Neural cell (in vitro differentiated cells): ENCODE measurements around the gene SLC39A2.

Experiments
- CTCF ChIP-seq: fragments of 450-650 bp; IDR thresholded peaks from 2 replicates; pipeline ENCODE4 v1.5.1; 2014; ENCODE audit warnings: antibody characterized with exemption, mild to moderate bottlenecking, moderate library complexity; ENCODE audit not compliant: poor library complexity, severe bottlenecking
- REST ChIP-seq: IDR thresholded peaks from 2 replicates; pipeline ENCODE4 v1.6.1; 2012; ENCODE audit warnings: borderline replicate concordance

- TF ChIP-seq CTCF = no peak
- TF ChIP-seq REST = no peak
Measured at GRCh38 chr14:21003788-21004346, 4.8 kb downstream of the SLC39A2 start.
